HAP-1 (cell line): ENCODE measurements around the gene PSENEN.

Experiments used
- DNase-seq, 2 experiments: peaks; one replicate each; pipeline ENCODE4 v3.0.0-alpha.2; 2016 to 2020; ENCODE audit warnings: low spot score in 2 of 2
- H3K27me3 ChIP-seq: fragments of 250-450 bp; sonication (Bioruptor Pico); 2 replicates; pipeline ENCODE4 v1.5.1; 2020; ENCODE audit warnings: low read depth, mild to moderate bottlenecking, moderate library complexity
- H3K36me3 ChIP-seq: fragments of 250-450 bp; sonication (Bioruptor Pico); replicated peaks from 2 replicates; pipeline ENCODE4 v1.5.1; 2020; ENCODE audit warnings: mild to moderate bottlenecking
- H3K4me1 ChIP-seq: fragments of 250-450 bp; sonication (Bioruptor Pico); 2 replicates; pipeline ENCODE4 v1.5.1; 2020; ENCODE audit warnings: mild to moderate bottlenecking
- H3K4me3 ChIP-seq: fragments of 250-450 bp; sonication (Bioruptor Pico); 2 replicates; pipeline ENCODE4 v1.5.1; 2020; ENCODE audit warnings: mild to moderate bottlenecking, moderate library complexity
- H3K9me3 ChIP-seq: fragments of 250-450 bp; sonication (Bioruptor Pico); 2 replicates; pipeline ENCODE4 v1.5.1; 2020; ENCODE audit warnings: mild to moderate bottlenecking, moderate library complexity
- in situ Hi-C: fragments of 300-500 bp; cut with MboI; formaldehyde crosslinking; loops from 3 replicates; pipeline ENCODE4 v1.14.3; 2020; ENCODE audit warnings: low sequenced_read_pairs, inconsistent platforms, mixed read lengths

Gene PSENEN

GRCh38 chr19:35743640-35744429 lies 1.6 kb upstream of the PSENEN start:
- in situ Hi-C loops = no loop called here
- no peaks in the 10 kb centered on the region for H3K9me3 ChIP-seq
- H3K4me3 ChIP-seq = peak overlapping the region; percentile 63
- peaks cover 15% of the 10 kb centered on the region for H3K4me1 ChIP-seq
- H3K36me3 ChIP-seq = peaks cover 6% of the 10 kb centered on the region
- no peaks in the 10 kb centered on the region for H3K27me3 ChIP-seq
- no peak for DNase-seq

GRCh38 chr19:35744430-35745327 lies 772 bp upstream of the PSENEN start:
- in situ Hi-C loops = no loop called here
- peaks cover 13% of the 10 kb centered on the region for H3K4me1 ChIP-seq
- no peaks in the 10 kb centered on the region for H3K27me3 ChIP-seq
- H3K9me3 ChIP-seq = no peaks in the 10 kb centered on the region
- DNase-seq = peak; percentile 94 to 98
- peak overlapping the region; percentile 63 for H3K4me3 ChIP-seq
- H3K36me3 ChIP-seq = no peaks in the 10 kb centered on the region; the same call in none of the 2 replicates

DNA sequence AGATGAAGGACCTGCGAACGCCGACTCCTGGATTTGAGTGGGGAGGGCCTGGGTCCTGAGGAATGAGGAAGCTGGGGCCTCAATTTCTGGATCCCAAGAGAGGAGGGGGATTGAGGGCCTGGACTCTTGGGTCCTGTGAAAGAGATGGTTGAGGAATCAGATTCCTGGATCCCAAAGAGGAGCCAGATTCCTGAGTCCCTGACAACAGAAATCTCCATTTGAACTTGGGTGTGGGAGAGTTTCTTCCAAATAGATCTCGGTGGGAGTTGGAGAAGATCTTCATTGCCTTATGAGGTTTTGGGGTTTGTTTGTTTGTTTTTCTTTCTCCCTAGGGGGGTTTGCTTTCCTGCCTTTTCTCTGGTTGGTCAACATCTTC lies 624 bp downstream of the PSENEN start:
- no peak for DNase-seq
- H3K4me1 ChIP-seq = peaks cover 9% of the 10 kb centered on the region
- no peaks in the 10 kb centered on the region for H3K9me3 ChIP-seq
- in situ Hi-C loops = no loop called here
- peak overlapping the region; percentile 63 for H3K4me3 ChIP-seq
- H3K36me3 ChIP-seq = no peaks in the 10 kb centered on the region; the same call in none of the 2 replicates
- H3K27me3 ChIP-seq = no peaks in the 10 kb centered on the region

- no peaks in the 10 kb centered on the region for H3K9me3 ChIP-seq
- H3K4me1 ChIP-seq = peaks cover 9% of the 10 kb centered on the region
- peak overlapping the region; percentile 63 for H3K4me3 ChIP-seq
- no peaks in the 10 kb centered on the region; the same call in none of the 2 replicates for H3K36me3 ChIP-seq
- DNase-seq = no peak
- H3K27me3 ChIP-seq = no peaks in the 10 kb centered on the region
- in situ Hi-C loops = no loop called here
These were observed 1.1 kb downstream of the PSENEN start for GRCh38 chr19:35746531-35746930.

DNA sequence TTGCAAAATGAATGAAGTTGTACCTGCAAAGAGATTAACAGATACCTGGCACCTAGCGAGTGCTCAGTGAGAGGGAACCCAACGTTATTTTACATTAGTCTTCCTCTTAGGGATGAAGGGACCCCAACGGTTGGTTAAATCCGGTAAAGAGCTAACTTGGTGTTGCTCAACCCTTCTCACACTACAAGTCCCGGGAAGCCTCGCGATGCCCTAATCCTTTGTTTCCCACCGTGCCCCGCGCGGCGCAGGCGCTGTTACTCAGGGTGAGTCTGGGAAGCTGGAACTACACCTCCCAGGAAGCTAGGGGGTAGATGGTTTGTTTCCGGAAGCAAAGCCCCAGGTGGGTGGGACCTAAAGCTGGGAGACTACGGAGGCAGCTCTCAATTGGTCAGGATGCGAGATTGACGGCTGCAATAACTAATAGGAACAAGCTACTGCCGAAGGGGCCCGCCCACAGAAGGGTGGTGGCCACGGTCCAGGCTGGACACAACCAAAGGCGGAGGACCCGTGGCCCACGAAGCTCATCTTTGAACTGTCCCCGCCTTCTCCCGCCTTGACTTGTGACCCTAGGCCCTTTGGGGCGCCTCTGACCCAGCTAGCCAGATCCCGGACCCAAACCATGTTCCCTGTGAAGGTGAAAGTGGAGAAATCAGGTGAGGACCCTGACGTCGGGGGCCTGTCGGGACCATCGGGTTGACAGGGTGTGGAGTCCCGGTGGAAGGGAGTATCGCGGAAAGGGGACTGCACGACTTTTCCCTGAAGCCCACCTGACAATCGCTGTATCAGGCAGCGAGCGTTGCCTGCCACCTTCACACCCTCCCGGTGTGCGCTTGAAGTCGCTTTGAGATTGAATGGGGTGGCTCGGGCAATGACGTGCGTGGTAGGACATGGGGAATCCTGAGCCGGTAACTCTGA lies 2.9 kb downstream of the PSENEN start, which contains the start of gene LIN37:
TSS of gene LIN37 (plus strand) at position 471 of the 915 bp plus-strand sequence. CDS start at position 620, 149 bp downstream.
- peaks cover 7% of the 10 kb centered on the region for H3K4me1 ChIP-seq
- peak; percentile 98 to 99 for DNase-seq
- in situ Hi-C loops = no loop called here

DNA sequence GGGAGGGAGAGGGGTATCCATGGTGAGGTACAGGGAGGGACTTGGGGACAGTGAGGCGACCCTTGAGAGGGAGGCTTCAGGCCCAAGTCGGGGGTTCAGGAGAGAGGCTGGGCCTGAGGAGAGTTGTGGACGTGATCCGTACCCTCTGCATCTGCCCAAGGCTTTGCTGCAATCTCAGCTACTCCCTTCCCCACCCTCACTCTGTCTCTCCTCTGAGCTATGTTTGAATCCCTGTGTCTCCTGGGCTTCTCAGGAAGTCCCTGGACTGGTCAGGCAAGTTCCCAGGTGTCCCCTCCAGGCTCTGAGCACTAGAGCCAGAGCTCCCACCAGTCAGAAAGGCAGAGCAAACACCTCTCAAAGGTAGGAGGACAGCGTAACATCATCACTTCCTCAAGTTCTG lies 4.7 kb downstream of the PSENEN start:
- in situ Hi-C loops = loop anchor here (5.0 kb wide), 1 partner anchor 182 kb away; no protein-coding TSS in a partner anchor
- DNase-seq = no peak
- Histone ChIP-seq H3K36me3 (peaks cover 9% of the 10 kb centered on the region), H3K4me1 (peaks cover 4% of the 10 kb centered on the region; the same call in 1 of the 2 replicates), H3K9me3 (no peaks in the 10 kb centered on the region), H3K4me3 (no peak overlapping the region), H3K27me3 (no peaks in the 10 kb centered on the region)

More for the DNA sequence above, 2.9 kb downstream of the PSENEN start, which contains the start of gene LIN37:
- H3K36me3 ChIP-seq = peaks cover 4% of the 10 kb centered on the region
- H3K4me3 ChIP-seq = peak within 1 kb of the TSS; percentile 78
- no peaks in the 10 kb centered on the region for H3K9me3 ChIP-seq
- H3K27me3 ChIP-seq = no peaks in the 10 kb centered on the region

DNA sequence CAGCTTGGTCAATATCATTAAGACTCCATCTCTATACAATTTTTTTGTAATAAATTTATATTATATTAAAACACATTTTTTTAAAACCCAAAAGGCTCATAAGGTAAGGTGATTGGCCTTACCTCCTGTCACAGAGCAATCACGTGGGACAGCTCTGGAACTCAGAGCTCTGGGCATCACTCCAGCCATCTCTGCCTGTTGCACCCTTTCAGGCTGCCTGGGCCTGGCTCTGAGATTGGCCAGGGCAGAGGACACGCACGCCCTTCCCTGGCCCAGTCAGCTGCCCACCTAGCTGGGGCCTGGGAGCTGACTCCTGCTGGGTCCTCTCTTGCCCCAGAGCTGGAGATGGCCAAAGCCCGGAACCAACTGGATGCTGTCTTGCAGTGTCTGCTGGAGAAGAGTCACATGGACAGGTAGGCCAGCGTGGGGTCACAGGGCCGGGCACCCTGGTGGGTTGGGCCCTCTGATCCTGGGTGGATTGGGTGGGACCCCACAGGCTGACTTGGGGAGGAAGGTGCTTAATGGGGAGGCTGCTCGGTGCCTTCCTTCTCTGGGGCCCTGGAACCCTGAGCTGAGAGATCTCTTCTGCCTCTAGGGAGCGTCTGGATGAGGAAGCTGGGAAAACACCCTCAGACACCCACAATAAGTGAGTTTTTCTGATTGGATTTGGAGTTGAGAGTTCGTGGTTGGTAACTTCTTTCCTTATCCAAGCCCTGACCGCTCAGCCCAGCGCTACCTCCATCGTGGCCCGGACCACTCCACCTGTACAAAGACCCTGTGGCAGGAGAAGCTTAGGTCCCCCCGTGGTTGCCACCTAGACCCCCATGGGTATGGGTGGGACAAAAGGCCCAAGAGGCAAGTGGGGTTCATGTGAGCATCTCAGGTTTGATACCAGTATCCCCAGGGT lies 6.6 kb downstream of the PSENEN start:
- peaks cover 9% of the 10 kb centered on the region for H3K36me3 ChIP-seq
- no peaks in the 10 kb centered on the region for H3K9me3 ChIP-seq
- no peak overlapping the region for H3K4me3 ChIP-seq
- H3K4me1 ChIP-seq = peaks cover 6% of the 10 kb centered on the region; the same call in 1 of the 2 replicates
- in situ Hi-C loops = loop anchor here (5.0 kb wide), 1 partner anchor 180 kb away; no protein-coding TSS in a partner anchor
- DNase-seq = no peak
- H3K27me3 ChIP-seq = no peaks in the 10 kb centered on the region

DNA sequence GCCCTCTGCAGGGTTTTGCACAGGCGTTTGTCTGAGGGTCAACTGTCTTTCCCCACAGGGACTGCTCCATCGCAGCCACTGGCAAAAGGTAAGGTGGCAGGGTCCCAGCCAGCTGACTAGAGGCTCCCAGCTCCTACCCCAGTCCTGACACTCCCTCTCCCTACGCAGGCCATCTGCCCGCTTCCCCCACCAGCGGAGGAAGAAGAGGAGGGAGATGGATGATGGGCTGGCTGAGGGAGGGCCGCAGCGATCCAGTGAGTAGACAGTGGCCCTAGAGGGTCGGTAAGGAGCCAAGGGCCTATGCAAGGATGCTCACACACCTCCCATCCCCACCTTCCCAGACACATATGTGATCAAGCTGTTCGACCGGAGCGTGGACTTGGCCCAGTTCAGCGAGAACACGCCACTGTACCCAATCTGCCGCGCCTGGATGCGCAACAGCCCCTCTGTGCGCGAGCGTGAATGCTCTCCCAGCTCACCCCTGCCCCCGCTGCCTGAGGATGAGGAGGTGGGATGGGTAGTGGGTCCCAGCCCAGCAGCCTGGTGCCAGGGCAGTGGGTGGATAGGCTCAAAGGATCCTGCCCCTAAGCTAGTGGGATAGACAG lies 7.4 kb downstream of the PSENEN start:
- peaks cover 7% of the 10 kb centered on the region; the same call in 1 of the 2 replicates for H3K4me1 ChIP-seq
- H3K36me3 ChIP-seq = peaks cover 9% of the 10 kb centered on the region
- no peaks in the 10 kb centered on the region for H3K9me3 ChIP-seq
- in situ Hi-C loops = loop anchor here (5.0 kb wide), 1 partner anchor 179 kb away; no protein-coding TSS in a partner anchor
- no peak for DNase-seq
- H3K27me3 ChIP-seq = no peaks in the 10 kb centered on the region
- no peak overlapping the region for H3K4me3 ChIP-seq

- no peak for DNase-seq
These were observed 8.4 kb downstream of the PSENEN start for GRCh38 chr19:35753634-35754369.

DNA sequence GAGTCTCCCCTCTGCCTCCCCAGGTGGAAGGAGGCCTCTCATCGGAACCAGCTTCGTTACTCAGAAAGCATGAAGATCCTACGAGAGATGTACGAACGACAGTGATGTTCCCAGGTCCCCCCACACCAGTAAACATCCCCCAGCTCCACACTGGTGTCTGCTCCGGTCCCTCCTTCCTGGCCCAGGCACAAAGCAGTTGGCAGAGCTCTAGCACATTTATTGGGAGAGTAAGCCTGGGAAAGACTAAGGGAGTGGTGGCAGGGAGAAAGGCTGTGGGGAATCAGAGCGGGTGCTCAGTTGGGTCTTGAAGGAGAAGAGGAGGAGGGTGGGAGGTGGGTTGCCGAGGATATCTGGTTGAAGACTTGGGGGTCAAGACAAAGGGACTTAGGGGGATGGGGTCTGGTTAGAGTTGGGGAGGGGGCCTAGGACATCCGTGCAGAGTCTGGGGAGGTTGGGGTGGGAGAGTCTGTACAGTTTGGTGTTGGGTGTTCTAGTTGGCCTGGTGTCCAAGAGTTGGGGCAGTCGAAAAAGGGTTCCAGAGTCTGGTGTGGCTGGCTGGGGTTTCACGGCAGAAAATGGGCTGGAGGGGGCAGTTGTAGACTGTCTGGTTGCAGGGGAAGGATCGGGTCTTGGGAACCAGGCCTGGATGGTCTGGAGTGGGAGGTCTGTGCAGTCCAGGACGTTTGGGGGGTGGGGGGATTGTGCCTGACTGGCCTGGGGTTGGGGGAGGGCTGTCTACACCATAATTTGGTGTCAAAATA lies 9.1 kb downstream of the PSENEN start:
- Histone ChIP-seq H3K4me1 (peaks cover 6% of the 10 kb centered on the region; the same call in 1 of the 2 replicates), H3K36me3 (peaks cover 9% of the 10 kb centered on the region; the same call in 1 of the 2 replicates), H3K27me3 (no peaks in the 10 kb centered on the region), H3K4me3 (no peak overlapping the region), H3K9me3 (no peaks in the 10 kb centered on the region)
- in situ Hi-C loops = loop anchor here (5.0 kb wide), 1 partner anchor 178 kb away; no protein-coding TSS in a partner anchor
- DNase-seq = no peak

More at GRCh38 chr19:35753634-35754369, 8.4 kb downstream of the PSENEN start:
- Histone ChIP-seq H3K36me3 (peaks cover 9% of the 10 kb centered on the region; the same call in 1 of the 2 replicates), H3K4me3 (no peak overlapping the region), H3K9me3 (no peaks in the 10 kb centered on the region), H3K27me3 (no peaks in the 10 kb centered on the region), H3K4me1 (peaks cover 6% of the 10 kb centered on the region; the same call in 1 of the 2 replicates)
- in situ Hi-C loops = loop anchor here (5.0 kb wide), 1 partner anchor 178 kb away; no protein-coding TSS in a partner anchor
